Measurements from ENCODE around the gene GGN.
"Not testable (repeated sequence)": the region's sequence is repeated elsewhere in the genome, so short reads cannot be mapped to it uniquely, and the experiment has no call there.

GGN gene

GRCh38 chr19:38425222-38425809 is 37.5 kb upstream of the GGN start:
- H3K4me1 ChIP-seq (ENCODE audit: control insufficient read depth, insufficient read depth, low read length) = peaks cover 13% of the 10 kb centered on the region
- H3K9ac ChIP-seq (ENCODE audit: low read length) = peak overlapping the region; percentile 29
- H3K27me3 ChIP-seq (ENCODE audit: control insufficient read depth, insufficient read depth, low read length) = no peaks in the 10 kb centered on the region
- H3K27ac ChIP-seq (ENCODE audit: low read depth, low read length) = no peak overlapping the region
- no peaks in the 10 kb centered on the region for H3K9me3 ChIP-seq (ENCODE audit: control insufficient read depth, insufficient read depth, low read depth, low read length)
- H3K4me3 ChIP-seq (ENCODE audit: low read depth, low read length) = no peak overlapping the region
- no peaks in the 10 kb centered on the region for H3K36me3 ChIP-seq (ENCODE audit: control insufficient read depth, insufficient read depth, low read length)

GRCh38 chr19:38424272-38424671 is 36.4 kb upstream of the GGN start:
- H3K9ac ChIP-seq (ENCODE audit: low read length) = no peak overlapping the region
- no peaks in the 10 kb centered on the region for H3K27me3 ChIP-seq (ENCODE audit: control insufficient read depth, insufficient read depth, low read length)
- H3K9me3 ChIP-seq (ENCODE audit: control insufficient read depth, insufficient read depth, low read depth, low read length) = no peaks in the 10 kb centered on the region
- peaks cover 13% of the 10 kb centered on the region for H3K4me1 ChIP-seq (ENCODE audit: control insufficient read depth, insufficient read depth, low read length)
- no peak overlapping the region for H3K27ac ChIP-seq (ENCODE audit: low read depth, low read length)
- no peak overlapping the region for H3K4me3 ChIP-seq (ENCODE audit: low read depth, low read length)
- no peaks in the 10 kb centered on the region for H3K36me3 ChIP-seq (ENCODE audit: control insufficient read depth, insufficient read depth, low read length)

GRCh38 chr19:38422438-38422837 is 34.6 kb upstream of the GGN start:
- Histone ChIP-seq H3K36me3 (ENCODE audit: control insufficient read depth, insufficient read depth, low read length) (no peaks in the 10 kb centered on the region), H3K27me3 (ENCODE audit: control insufficient read depth, insufficient read depth, low read length) (peaks cover 10% of the 10 kb centered on the region), H3K9ac (ENCODE audit: low read length) (no peak overlapping the region), H3K4me3 (ENCODE audit: low read depth, low read length) (no peak overlapping the region), H3K9me3 (ENCODE audit: control insufficient read depth, insufficient read depth, low read depth, low read length) (no peaks in the 10 kb centered on the region), H3K27ac (ENCODE audit: low read depth, low read length) (no peak overlapping the region), H3K4me1 (ENCODE audit: control insufficient read depth, insufficient read depth, low read length) (peaks cover 19% of the 10 kb centered on the region)

GRCh38 chr19:38421856-38422255 is 34.0 kb upstream of the GGN start:
- H3K4me3 ChIP-seq (ENCODE audit: low read depth, low read length) = no peak overlapping the region
- H3K36me3 ChIP-seq (ENCODE audit: control insufficient read depth, insufficient read depth, low read length) = no peaks in the 10 kb centered on the region
- no peak overlapping the region for H3K9ac ChIP-seq (ENCODE audit: low read length)
- H3K27me3 ChIP-seq (ENCODE audit: control insufficient read depth, insufficient read depth, low read length) = peaks cover 10% of the 10 kb centered on the region
- no peaks in the 10 kb centered on the region for H3K9me3 ChIP-seq (ENCODE audit: control insufficient read depth, insufficient read depth, low read depth, low read length)
- peaks cover 24% of the 10 kb centered on the region for H3K4me1 ChIP-seq (ENCODE audit: control insufficient read depth, insufficient read depth, low read length)
- no peak overlapping the region for H3K27ac ChIP-seq (ENCODE audit: low read depth, low read length)

- H3K4me3 ChIP-seq (ENCODE audit: low read depth, low read length) = no peak overlapping the region
- H3K4me1 ChIP-seq (ENCODE audit: control insufficient read depth, insufficient read depth, low read length) = peaks cover 18% of the 10 kb centered on the region
- no peak overlapping the region for H3K27ac ChIP-seq (ENCODE audit: low read depth, low read length)
- no peak overlapping the region for H3K9ac ChIP-seq (ENCODE audit: low read length)
- H3K9me3 ChIP-seq (ENCODE audit: control insufficient read depth, insufficient read depth, low read depth, low read length) = no peaks in the 10 kb centered on the region
- peaks cover 10% of the 10 kb centered on the region for H3K27me3 ChIP-seq (ENCODE audit: control insufficient read depth, insufficient read depth, low read length)
- H3K36me3 ChIP-seq (ENCODE audit: control insufficient read depth, insufficient read depth, low read length) = no peaks in the 10 kb centered on the region
Observed at GRCh38 chr19:38420935-38421334, 33.1 kb upstream of the GGN start.

- Histone ChIP-seq H3K9me3 (ENCODE audit: control insufficient read depth, insufficient read depth, low read depth, low read length) (no peaks in the 10 kb centered on the region), H3K4me1 (ENCODE audit: control insufficient read depth, insufficient read depth, low read length) (peaks cover 11% of the 10 kb centered on the region), H3K27me3 (ENCODE audit: control insufficient read depth, insufficient read depth, low read length) (peaks cover 10% of the 10 kb centered on the region), H3K27ac (ENCODE audit: low read depth, low read length) (no peak overlapping the region), H3K9ac (ENCODE audit: low read length) (no peak overlapping the region), H3K36me3 (ENCODE audit: control insufficient read depth, insufficient read depth, low read length) (no peaks in the 10 kb centered on the region), H3K4me3 (ENCODE audit: low read depth, low read length) (peak overlapping the region; percentile 63)
Observed at GRCh38 chr19:38417544-38418506, 30.0 kb upstream of the GGN start.

GRCh38 chr19:38417146-38417543 is 29.3 kb upstream of the GGN start:
- no peak overlapping the region for H3K27ac ChIP-seq (ENCODE audit: low read depth, low read length)
- peaks cover 10% of the 10 kb centered on the region for H3K27me3 ChIP-seq (ENCODE audit: control insufficient read depth, insufficient read depth, low read length)
- H3K4me3 ChIP-seq (ENCODE audit: low read depth, low read length) = peak overlapping the region; percentile 63
- H3K9ac ChIP-seq (ENCODE audit: low read length) = no peak overlapping the region
- no peaks in the 10 kb centered on the region for H3K9me3 ChIP-seq (ENCODE audit: control insufficient read depth, insufficient read depth, low read depth, low read length)
- H3K4me1 ChIP-seq (ENCODE audit: control insufficient read depth, insufficient read depth, low read length) = peaks cover 11% of the 10 kb centered on the region
- H3K36me3 ChIP-seq (ENCODE audit: control insufficient read depth, insufficient read depth, low read length) = no peaks in the 10 kb centered on the region

GRCh38 chr19:38413416-38413815 is 25.6 kb upstream of the GGN start:
- Histone ChIP-seq H3K36me3 (ENCODE audit: control insufficient read depth, insufficient read depth, low read length) (no peaks in the 10 kb centered on the region), H3K27ac (ENCODE audit: low read depth, low read length) (no peak overlapping the region), H3K27me3 (ENCODE audit: control insufficient read depth, insufficient read depth, low read length) (peaks cover 2% of the 10 kb centered on the region; the same call in 1 of the 2 replicates), H3K4me1 (ENCODE audit: control insufficient read depth, insufficient read depth, low read length) (peaks cover 10% of the 10 kb centered on the region), H3K9ac (ENCODE audit: low read length) (no peak overlapping the region), H3K9me3 (ENCODE audit: control insufficient read depth, insufficient read depth, low read depth, low read length) (no peaks in the 10 kb centered on the region), H3K4me3 (ENCODE audit: low read depth, low read length) (no peak overlapping the region)

GRCh38 chr19:38412961-38413360 is 25.1 kb upstream of the GGN start:
- Histone ChIP-seq H3K36me3 (ENCODE audit: control insufficient read depth, insufficient read depth, low read length) (no peaks in the 10 kb centered on the region), H3K4me3 (ENCODE audit: low read depth, low read length) (no peak overlapping the region), H3K27ac (ENCODE audit: low read depth, low read length) (no peak overlapping the region), H3K4me1 (ENCODE audit: control insufficient read depth, insufficient read depth, low read length) (peaks cover 7% of the 10 kb centered on the region), H3K9me3 (ENCODE audit: control insufficient read depth, insufficient read depth, low read depth, low read length) (no peaks in the 10 kb centered on the region), H3K9ac (ENCODE audit: low read length) (no peak overlapping the region), H3K27me3 (ENCODE audit: control insufficient read depth, insufficient read depth, low read length) (no peaks in the 10 kb centered on the region)

GRCh38 chr19:38412491-38412890 is 24.7 kb upstream of the GGN start:
- H3K4me1 ChIP-seq (ENCODE audit: control insufficient read depth, insufficient read depth, low read length) = peaks cover 5% of the 10 kb centered on the region

GRCh38 chr19:38411898-38412297 is 24.1 kb upstream of the GGN start:
- H3K27me3 ChIP-seq (ENCODE audit: control insufficient read depth, insufficient read depth, low read length); H3K36me3 ChIP-seq (ENCODE audit: control insufficient read depth, insufficient read depth, low read length); H3K4me1 ChIP-seq (ENCODE audit: control insufficient read depth, insufficient read depth, low read length); H3K9ac ChIP-seq (ENCODE audit: low read length); H3K4me3 ChIP-seq (ENCODE audit: low read depth, low read length); H3K27ac ChIP-seq (ENCODE audit: low read depth, low read length); H3K9me3 ChIP-seq (ENCODE audit: control insufficient read depth, insufficient read depth, low read depth, low read length): not testable (repeated sequence)

More at GRCh38 chr19:38412491-38412890, 24.7 kb upstream of the GGN start:
- H3K27ac ChIP-seq (ENCODE audit: low read depth, low read length) = no peak overlapping the region
- H3K36me3 ChIP-seq (ENCODE audit: control insufficient read depth, insufficient read depth, low read length) = no peaks in the 10 kb centered on the region
- H3K9ac ChIP-seq (ENCODE audit: low read length) = no peak overlapping the region
- H3K27me3 ChIP-seq (ENCODE audit: control insufficient read depth, insufficient read depth, low read length) = no peaks in the 10 kb centered on the region
- no peak overlapping the region for H3K4me3 ChIP-seq (ENCODE audit: low read depth, low read length)
- H3K9me3 ChIP-seq (ENCODE audit: control insufficient read depth, insufficient read depth, low read depth, low read length) = no peaks in the 10 kb centered on the region
